Endothelial cell of umbilical vein (primary cell): ENCODE measurements around the gene NSL1. TPM values are rescaled to one million over a fixed set of nuclear protein-coding genes. Genes with fewer than 3 reads are reported as not detected.

Experiments used
- BruUV-seq: library from RNA; stranded (reverse); fragments of 400-500 nt; replicated peaks from 2 replicates; lab custom pipeline; 2021; lab: Mats Ljungman, UMichigan
- CTCF ChIA-PET: fragments of 300-600, 350-600 bp; sonication (Branson Sonifier 250); formaldehyde crosslinking; loops from one replicate; lab custom pipeline; 2021; ENCODE audit warnings: antibody characterized with exemption, inconsistent platforms; lab: Charles Lee
- POLR2A ChIA-PET: fragments of 300-600, 350-600 bp; sonication (Branson Sonifier 250); formaldehyde crosslinking; loops from one replicate; lab custom pipeline; 2021; ENCODE audit warnings: antibody characterized with exemption, inconsistent platforms; lab: Charles Lee
- DNase-seq: peaks from one replicate; pipeline ENCODE4 v3.0.0-alpha.2; 2011; ENCODE audit warnings: low read depth, low spot score
- FAIRE-seq: peaks from 2 replicates; lab custom pipeline; 2011; peaks lifted over from hg19 to GRCh38; lab: Jason Lieb, UNC
- H2AFZ ChIP-seq: 2 replicates; pipeline ENCODE4 v1.6.0; 2012; ENCODE audit warnings: low read depth, low read length, control low read depth, inconsistent platforms
- H3K27ac ChIP-seq: 2 replicates; pipeline ENCODE4 v1.5.1; 2011; ENCODE audit warnings: low read depth, mild to moderate bottlenecking, control low read depth, low read length, moderate library complexity; ENCODE audit not compliant: insufficient read depth
- H3K27me3 ChIP-seq, 2 experiments: 2 replicates each; pipeline versions ENCODE4 v1.6.0 to v1.6.1; 2011; ENCODE audit warnings: low read length in 2 of 2, mixed read lengths in 1 of 2; ENCODE audit not compliant: control insufficient read depth in 2 of 2, insufficient read depth in 2 of 2
- H3K36me3 ChIP-seq, 2 experiments: 2 replicates in 1 of 2; 3 replicates in 1 of 2; pipeline ENCODE4 v1.5.1; 2011; ENCODE audit warnings: low read length in 2 of 2, mild to moderate bottlenecking in 1 of 2, moderate library complexity in 1 of 2; ENCODE audit not compliant: control insufficient read depth in 2 of 2, insufficient read depth in 2 of 2; ENCODE audit errors: extremely low read depth in 1 of 2
- H3K4me1 ChIP-seq: 3 replicates; pipeline ENCODE4 v1.5.1; 2011; ENCODE audit warnings: mild to moderate bottlenecking, low read length; ENCODE audit not compliant: control insufficient read depth, insufficient read depth; ENCODE audit errors: extremely low read depth
- H3K4me2 ChIP-seq: 2 replicates; pipeline ENCODE4 v1.6.1; 2011; ENCODE audit warnings: low read length, control low read depth, mixed read lengths; ENCODE audit not compliant: insufficient read depth
- H3K4me3 ChIP-seq, 3 experiments: fragments of 200-600 bp in 1 of 3; sonication (generic), shearing (Covaris generic) in 1 of 3; replicated peaks in 1 of 3; 2 replicates each; pipeline ENCODE4 v1.5.1; 2011 to 2016; ENCODE audit warnings: control low read depth in 3 of 3, low read length in 3 of 3, mild to moderate bottlenecking in 2 of 3, inconsistent platforms in 1 of 3, low read depth in 1 of 3, moderate library complexity in 1 of 3; ENCODE audit not compliant: insufficient read depth in 1 of 3
- H3K79me2 ChIP-seq: 2 replicates; pipeline ENCODE4 v1.6.0; 2012; ENCODE audit warnings: low read length, inconsistent platforms; ENCODE audit not compliant: control insufficient read depth, insufficient read depth
- H3K9ac ChIP-seq: replicated peaks from 2 replicates; pipeline ENCODE3; 2011; ENCODE audit warnings: low read length, control low read depth; ENCODE audit not compliant: insufficient read depth; ENCODE audit errors: extremely low read depth
- H3K9me1 ChIP-seq: replicated peaks from 3 replicates; pipeline ENCODE4 v1.6.0; 2011; ENCODE audit warnings: mild to moderate bottlenecking, low read length; ENCODE audit not compliant: control insufficient read depth, insufficient read depth; ENCODE audit errors: extremely low read depth
- H3K9me3 ChIP-seq: replicated peaks from 2 replicates; pipeline ENCODE4 v1.5.1; 2012; ENCODE audit warnings: low read length, inconsistent platforms; ENCODE audit not compliant: control insufficient read depth, insufficient read depth
- H4K20me1 ChIP-seq: replicated peaks from 2 replicates; pipeline ENCODE3; 2011; ENCODE audit warnings: mild to moderate bottlenecking, low read length; ENCODE audit not compliant: control insufficient read depth, insufficient read depth; ENCODE audit errors: extremely low read depth
- CTCF ChIP-seq, 2 donors: IDR thresholded peaks; 1 replicate in 1 of 2; 2 replicates in 1 of 2; pipeline ENCODE4 v1.5.1; 2011; ENCODE audit warnings: low read length in 2 of 2, mild to moderate bottlenecking in 2 of 2, moderate library complexity in 2 of 2, control low read depth in 1 of 2, inconsistent platforms in 1 of 2, low read depth in 1 of 2; ENCODE audit not compliant: insufficient read depth in 1 of 2; ENCODE audit errors: extremely low read depth in 1 of 2
- EZH2 ChIP-seq: IDR thresholded peaks from 2 replicates; pipeline ENCODE4 v1.6.1; 2012; ENCODE audit warnings: borderline replicate concordance, low read depth, mild to moderate bottlenecking, moderate library complexity, low read length, inconsistent platforms; ENCODE audit not compliant: severe bottlenecking
- FOS ChIP-seq: IDR thresholded peaks from 2 replicates; pipeline ENCODE4 v1.6.1; 2011; ENCODE audit warnings: mild to moderate bottlenecking, low read length, moderate library complexity, borderline replicate concordance; ENCODE audit not compliant: insufficient read depth
- GATA2 ChIP-seq: IDR thresholded peaks from 2 replicates; pipeline ENCODE4 v1.7.0; 2011; ENCODE audit warnings: low read depth, mild to moderate bottlenecking, moderate library complexity, mixed read lengths, low read length; ENCODE audit not compliant: insufficient read length, insufficient read depth
- JUN ChIP-seq: IDR thresholded peaks from 2 replicates; pipeline ENCODE4 v1.6.1; 2011; ENCODE audit warnings: borderline replicate concordance, low read depth; ENCODE audit not compliant: insufficient read length, insufficient read depth
- MYC ChIP-seq: IDR thresholded peaks from one replicate; pipeline ENCODE4 v1.6.1; 2011; ENCODE audit warnings: mild to moderate bottlenecking, low read depth, low read length
- POLR2A ChIP-seq: IDR thresholded peaks from 2 replicates; pipeline ENCODE4 v1.6.1; 2012; ENCODE audit warnings: low read depth, mild to moderate bottlenecking, control low read depth, low read length
- POLR2AphosphoS5 ChIP-seq: IDR thresholded peaks from 2 replicates; pipeline ENCODE4 v1.6.1; 2012; ENCODE audit warnings: low read depth, mild to moderate bottlenecking, control low read depth, low read length, moderate library complexity; ENCODE audit not compliant: insufficient read depth
- dilution Hi-C: fragments of 300-500 bp; cut with MboI; formaldehyde crosslinking; loops from one replicate; pipeline ENCODE4 v1.15.0; 2019; ENCODE audit warnings: low sequenced_read_pairs; ENCODE audit not compliant: extremely low pct_ligation_motif_present
- intact Hi-C: fragments of 100-400 bp; cut with micrococcal nuclease; formaldehyde crosslinking; loops from one replicate; pipeline ENCODE4 v1.10.0; 2022
- polyA plus RNA-seq, 4 experiments: library from polyadenylated mRNA; depleted of rRNA in 3 of 4; stranded (reverse) in 3 of 4; unstranded in 1 of 4; fragments of >200 nt; gene quantifications; 2 replicates each; pipeline versions ENCODE4 v1.2.1 to v1.2.3, GENCODE V29; 2011 to 2012; ENCODE audit warnings: missing spikeins in 1 of 4
- total RNA-seq: library from RNA; stranded (reverse); gene quantifications from 2 replicates; pipeline ENCODE4 v1.2.3, GENCODE V29; 2021
- TF ChIP-seq, protein P1 (sequence below): IDR thresholded peaks from 2 replicates; pipeline ENCODE4 v1.6.1; 2011; ENCODE audit not compliant: insufficient read depth, insufficient read length

Gene NSL1
- total and polyA plus RNA-seq, 2 donors (not counting 3 experiments of a cell fraction or from before 2014, with no cell fraction given), result 15.5 to 30.2 TPM

GRCh38 chr1:212754680-212755079, 36.9 kb downstream of the NSL1 start:
- DNase-seq (no peak), FAIRE-seq (no peak)
- H3K79me2 ChIP-seq, result no peaks in the 10 kb centered on the region
- BruUV-seq, result no TSS peak
- intact Hi-C loops (no loop called here), dilution Hi-C loops (no loop called here)
- H4K20me1 ChIP-seq, result no peaks in the 10 kb centered on the region
- no peaks in the 10 kb centered on the region for H3K4me1 ChIP-seq
- no peaks in the 10 kb centered on the region for H3K9me3 ChIP-seq
- H3K36me3 ChIP-seq, result no peaks in the 10 kb centered on the region
- no peaks in the 10 kb centered on the region for H3K27me3 ChIP-seq
- POLR2A ChIA-PET, result no interaction called here
- H3K4me3 ChIP-seq, result no peak overlapping the region
- no peak overlapping the region for H3K4me2 ChIP-seq
- H3K9me1 ChIP-seq, result no peaks in the 10 kb centered on the region
- no peak overlapping the region for H3K27ac ChIP-seq
- TF ChIP-seq POLR2A (no peak), JUN (no peak), EZH2 (no peak), GATA2 (no peak), FOS (no peak), CTCF (IDR thresholded peaks at IDR 0.05; ENCODE audit: extremely low read depth in 1 of 2, insufficient read depth in 1 of 2, low read depth in 1 of 2, low read length in 2 of 2) (no peak)
- no peak overlapping the region for H3K9ac ChIP-seq
- CTCF ChIA-PET, result interaction anchor here (2.8 kb wide), 1 partner anchor 89 kb away, joined by 7 read pairs; no protein-coding TSS in a partner anchor
- no peak overlapping the region for H2AFZ ChIP-seq

DNA sequence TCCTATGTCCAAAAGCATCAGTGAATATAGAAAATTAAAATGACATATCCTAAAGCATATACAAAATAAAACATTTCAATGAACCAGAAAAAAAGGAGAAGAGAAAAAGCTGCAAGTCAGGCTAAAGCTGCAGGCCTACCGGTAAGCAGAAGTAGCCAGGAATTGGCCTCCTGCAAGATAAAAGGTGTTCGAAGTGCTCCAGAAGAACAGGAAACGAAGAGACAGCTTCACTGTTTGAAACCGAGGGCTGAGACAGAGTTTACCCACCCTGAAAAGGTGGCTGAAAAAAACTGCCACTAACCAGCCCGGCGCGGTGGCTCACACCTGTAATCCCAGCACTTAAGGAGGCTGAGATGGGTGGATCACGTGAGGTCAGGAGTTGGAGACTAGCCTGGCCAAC, 37.4 kb downstream of the NSL1 start:
- Histone ChIP-seq H2AFZ (no peak overlapping the region), H4K20me1 (no peaks in the 10 kb centered on the region), H3K4me1 (no peaks in the 10 kb centered on the region), H3K9me1 (no peaks in the 10 kb centered on the region), H3K9me3 (no peaks in the 10 kb centered on the region), H3K36me3 (no peaks in the 10 kb centered on the region), H3K27me3 (no peaks in the 10 kb centered on the region), H3K4me3 (no peak overlapping the region), H3K4me2 (no peak overlapping the region), H3K9ac (no peak overlapping the region), H3K79me2 (no peaks in the 10 kb centered on the region), H3K27ac (no peak overlapping the region)
- BruUV-seq, result no TSS peak
- DNase-seq (no peak), FAIRE-seq (no peak)
- TF ChIP-seq, protein P1, sequence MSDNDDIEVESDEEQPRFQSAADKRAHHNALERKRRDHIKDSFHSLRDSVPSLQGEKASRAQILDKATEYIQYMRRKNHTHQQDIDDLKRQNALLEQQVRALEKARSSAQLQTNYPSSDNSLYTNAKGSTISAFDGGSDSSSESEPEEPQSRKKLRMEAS, result no peak
- TF ChIP-seq POLR2AphosphoS5 (no peak), CTCF (IDR thresholded peaks at IDR 0.05; ENCODE audit: extremely low read depth in 1 of 2, insufficient read depth in 1 of 2, low read depth in 1 of 2, low read length in 2 of 2) (no peak), EZH2 (no peak), FOS (no peak), GATA2 (no peak), MYC (no peak), POLR2A (no peak)
- CTCF ChIA-PET, result interaction anchor here (2.8 kb wide), 1 partner anchor 89 kb away, joined by 7 read pairs; no protein-coding TSS in a partner anchor
- intact Hi-C loops (no loop called here), dilution Hi-C loops (no loop called here)
- POLR2A ChIA-PET, result no interaction called here
